Amygdala (tissue), 56 donors: ENCODE results near the gene ABCC1.

Experiments used
- DNase-seq, 56 donors: peaks; one replicate each; lab custom pipeline; 2025; lab: John Stamatoyannopoulos, UW

ABCC1 gene

DNA sequence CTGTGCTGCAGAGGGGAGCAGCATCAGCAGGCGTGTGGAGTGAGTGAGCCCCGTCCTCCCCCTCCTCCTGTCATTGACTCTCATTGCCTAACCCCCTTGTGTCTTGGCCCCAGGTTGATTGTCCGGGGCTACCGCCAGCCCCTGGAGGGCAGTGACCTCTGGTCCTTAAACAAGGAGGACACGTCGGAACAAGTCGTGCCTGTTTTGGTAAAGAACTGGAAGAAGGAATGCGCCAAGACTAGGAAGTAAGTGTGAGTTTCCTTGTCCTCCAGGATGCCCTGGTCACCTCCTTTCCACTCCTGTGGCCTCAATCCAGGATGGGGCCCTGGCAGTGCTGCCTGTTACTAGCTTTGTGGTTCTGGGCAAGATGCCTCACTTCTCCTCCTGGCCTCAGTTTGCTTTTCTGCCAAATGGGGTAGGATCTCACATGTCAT lies 87.0 kb downstream of the ABCC1 start:
- DNase-seq = peak in 20 of 56 donors; percentile 1 to 52 (median 14)

DNA sequence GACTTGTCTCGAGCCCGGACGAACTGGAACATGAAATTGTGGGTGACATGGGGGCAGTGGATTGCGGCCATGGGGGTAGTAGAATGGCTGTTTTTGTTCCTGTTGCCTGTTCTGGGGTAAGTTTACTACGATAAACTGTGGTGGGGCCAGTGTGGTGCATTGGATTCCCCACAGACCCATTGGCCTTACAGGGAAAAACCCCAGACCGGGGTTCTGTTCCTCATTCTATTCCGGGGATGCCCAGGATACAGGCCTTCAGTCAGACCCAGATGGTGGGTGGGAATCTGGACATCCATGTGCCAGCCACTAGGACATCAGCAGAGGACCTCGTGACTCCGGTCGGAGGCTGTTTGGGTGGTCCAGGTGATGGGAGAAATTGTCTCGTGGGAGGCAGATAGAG lies 88.1 kb downstream of the ABCC1 start:
- DNase-seq = no peak

DNA sequence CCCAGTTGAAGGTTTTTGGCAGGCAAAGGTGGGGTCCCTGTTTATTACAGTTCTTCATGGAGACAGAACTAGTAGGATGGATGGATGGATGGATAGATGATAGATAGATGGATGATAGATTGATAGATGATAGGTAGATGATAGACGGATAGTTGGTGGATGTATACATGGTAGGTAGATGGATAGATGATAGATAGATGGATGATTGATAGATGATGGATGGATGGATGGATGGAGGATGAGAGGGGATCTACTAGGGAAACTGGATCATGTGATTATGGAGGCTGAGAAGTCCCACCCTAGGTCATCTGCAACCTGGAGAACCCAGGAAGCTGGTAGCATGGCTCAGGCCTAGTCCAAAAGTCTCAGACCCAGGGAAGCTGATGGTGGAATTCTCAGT lies 88.6 kb downstream of the ABCC1 start:
- no peak for DNase-seq

DNA sequence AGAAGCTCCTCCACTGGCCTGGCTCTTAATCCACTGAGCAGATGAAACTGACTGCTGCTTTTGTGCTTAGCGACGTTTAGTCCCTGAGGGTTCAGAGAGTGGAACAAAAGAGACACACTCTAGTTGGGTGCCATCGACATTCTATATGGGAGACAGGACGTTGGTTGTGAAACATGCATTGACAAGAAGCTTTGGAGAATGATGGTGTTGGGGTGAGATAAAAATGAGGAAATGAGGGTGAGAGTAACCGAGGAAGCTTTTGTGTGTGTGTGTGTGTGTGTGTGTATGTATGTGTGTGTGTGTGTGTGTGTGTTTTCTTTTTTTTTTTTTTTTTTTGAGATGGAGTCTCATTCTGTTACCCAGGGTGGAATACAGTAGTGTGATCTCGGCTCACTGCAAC lies 89.5 kb downstream of the ABCC1 start:
- no peak for DNase-seq

DNA sequence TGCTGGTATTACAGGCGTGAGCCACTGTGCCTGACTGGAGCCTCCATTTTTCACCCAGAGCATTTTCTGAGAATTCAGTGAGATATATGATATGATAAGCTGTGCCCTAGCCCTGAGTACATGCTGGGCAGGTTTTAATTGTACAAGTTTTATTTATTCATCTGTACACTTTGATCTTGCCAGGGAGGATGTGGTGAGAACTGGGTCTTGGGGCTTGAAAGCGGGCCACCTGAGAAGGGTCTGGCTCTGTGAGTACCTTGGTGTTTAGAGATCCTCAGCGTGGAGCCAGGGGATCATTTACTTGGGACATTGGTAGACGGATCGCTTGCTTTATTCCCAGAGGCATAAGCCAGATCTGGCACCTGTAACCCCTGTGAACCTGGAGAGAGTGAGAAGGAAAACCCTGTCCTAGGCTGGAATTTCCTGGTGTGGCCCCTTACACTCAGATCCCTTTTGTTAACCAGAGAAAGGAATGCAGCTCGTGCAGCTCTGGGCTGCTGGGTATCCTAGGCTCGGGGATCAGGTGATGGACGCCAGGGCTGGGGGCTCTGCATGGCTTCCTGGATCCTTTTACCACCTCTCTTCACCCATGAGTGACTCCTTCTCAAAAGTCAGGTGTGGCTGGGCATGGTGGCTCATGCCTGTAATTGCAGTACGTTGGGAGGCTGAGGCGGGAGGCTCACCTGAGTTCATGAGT lies 91.9 kb downstream of the ABCC1 start:
- no peak for DNase-seq

DNA sequence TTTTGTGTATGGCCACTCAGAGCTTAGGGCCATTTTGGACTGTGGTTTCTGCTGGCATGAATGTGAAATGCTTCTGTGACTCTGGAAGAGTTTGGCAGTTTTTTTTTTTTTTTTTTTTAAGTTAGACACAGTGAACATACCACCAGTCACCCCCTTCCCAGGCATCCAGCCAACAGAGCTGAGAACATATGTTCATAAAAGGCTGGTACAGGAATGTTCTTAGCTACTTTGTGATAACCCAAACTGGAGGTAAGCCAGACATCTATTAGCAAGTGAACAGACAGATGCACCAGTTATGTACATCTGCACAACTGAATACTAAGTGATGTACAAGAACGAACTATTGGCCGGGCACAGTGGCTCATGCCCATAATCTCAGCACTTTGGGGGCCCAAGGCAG lies 92.7 kb downstream of the ABCC1 start:
- DNase-seq = peak in 21 of 56 donors; percentile 1 to 50 (median 12)

DNA sequence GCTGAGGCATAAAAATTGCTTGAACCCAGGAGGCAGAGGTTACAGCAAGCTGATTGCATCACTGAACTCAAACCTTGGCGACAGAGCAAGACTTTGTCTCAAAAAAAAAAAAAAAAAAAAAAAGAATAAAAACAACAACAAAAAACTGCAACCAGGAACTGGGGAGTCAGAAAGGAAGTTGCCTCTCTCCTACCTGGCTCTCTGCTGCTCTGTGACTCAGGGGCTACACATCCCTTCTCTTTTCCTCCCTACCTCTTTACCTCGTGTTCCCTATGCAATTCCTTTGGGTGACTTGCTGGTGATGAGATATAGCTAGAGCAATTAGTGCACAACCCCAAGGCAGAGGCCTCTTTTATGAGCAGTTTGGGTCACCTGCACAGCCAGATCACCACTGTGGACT lies 95.9 kb downstream of the ABCC1 start:
- DNase-seq = no peak

DNA sequence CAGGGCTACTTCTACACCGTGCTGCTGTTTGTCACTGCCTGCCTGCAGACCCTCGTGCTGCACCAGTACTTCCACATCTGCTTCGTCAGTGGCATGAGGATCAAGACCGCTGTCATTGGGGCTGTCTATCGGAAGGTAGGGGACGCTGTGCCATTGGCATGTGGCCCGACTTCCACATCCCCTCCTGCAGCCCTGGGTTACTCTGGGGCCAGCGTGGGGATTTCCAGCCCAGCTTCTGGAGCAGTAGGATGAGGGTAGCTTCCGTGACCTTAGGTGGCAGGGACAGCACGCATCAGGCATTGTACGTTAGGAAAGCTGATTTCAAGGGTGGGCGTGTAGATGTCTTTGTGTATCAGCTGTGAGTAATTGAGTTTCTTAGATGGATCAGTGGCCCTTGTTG lies 96.5 kb downstream of the ABCC1 start:
- no peak for DNase-seq

DNA sequence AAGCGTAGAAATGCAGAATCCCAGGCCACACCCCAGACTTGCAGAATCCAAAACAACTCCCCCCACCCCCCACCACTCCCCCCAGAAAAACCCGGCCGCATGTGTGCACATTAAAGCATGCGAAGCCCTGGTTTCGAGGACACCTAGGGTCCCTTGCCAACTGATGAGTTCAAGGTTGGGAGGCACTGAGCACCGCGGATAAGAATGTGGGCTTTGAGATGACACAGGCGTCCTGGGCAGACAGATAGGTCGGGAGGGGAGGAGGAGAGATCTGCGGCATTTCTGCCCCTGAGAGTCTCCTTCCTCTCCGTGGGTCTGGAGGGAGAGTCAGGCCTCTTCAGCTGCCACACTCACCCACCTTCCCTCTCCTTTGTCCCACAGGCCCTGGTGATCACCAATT lies 98.3 kb downstream of the ABCC1 start:
- no peak for DNase-seq

DNA sequence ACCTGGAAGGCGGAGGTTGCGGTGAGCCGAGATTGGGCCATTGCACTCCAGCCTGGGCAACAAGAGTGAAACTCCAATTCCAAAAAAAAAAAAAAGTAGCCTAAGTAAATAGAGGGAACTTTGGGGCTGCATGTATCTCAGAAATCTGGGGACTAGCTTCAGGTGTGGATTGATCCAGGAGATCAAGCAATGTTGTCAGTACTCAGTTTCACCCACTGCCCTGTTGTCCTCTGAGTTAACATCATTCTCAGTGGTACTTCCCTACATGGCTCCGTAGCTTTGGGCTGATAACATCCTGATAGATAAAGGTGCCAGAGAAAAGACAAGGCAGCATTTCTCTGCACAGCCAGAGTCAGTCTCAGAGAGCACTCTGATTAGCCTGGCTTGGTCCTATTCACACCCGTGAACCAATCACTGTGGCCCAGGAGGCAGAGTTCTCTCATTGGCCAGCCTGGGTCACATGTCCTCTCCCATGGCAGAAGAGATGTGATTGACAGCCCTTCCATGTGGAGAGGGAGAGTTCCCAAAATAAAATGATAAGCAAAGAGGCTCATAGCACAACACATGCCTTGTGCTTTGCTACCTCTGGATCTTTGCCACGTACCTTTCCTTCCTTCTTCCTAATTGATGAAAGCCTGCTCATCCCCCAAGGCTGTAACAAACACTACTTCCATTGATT lies 99.6 kb downstream of the ABCC1 start:
- no peak for DNase-seq

DNA sequence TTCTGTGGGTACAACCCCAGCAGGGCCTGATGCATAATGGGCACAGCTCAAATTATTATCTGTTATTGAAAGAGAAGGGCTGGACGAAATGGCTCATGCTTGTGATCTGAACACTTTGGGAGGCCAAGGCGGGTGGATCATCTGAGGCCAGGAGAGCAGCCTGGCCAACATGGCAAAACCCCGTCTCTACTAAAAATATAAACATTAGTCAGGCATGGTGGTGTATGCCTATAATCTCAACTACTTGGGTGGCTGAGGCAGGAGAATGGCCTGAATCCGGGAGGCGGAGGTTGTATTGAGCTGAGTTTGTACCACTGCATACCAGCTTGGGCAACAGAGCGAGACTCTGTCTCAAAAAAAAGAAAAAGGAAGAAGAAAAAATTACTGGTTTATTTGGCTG lies 100.7 kb downstream of the ABCC1 start:
- DNase-seq = no peak

DNA sequence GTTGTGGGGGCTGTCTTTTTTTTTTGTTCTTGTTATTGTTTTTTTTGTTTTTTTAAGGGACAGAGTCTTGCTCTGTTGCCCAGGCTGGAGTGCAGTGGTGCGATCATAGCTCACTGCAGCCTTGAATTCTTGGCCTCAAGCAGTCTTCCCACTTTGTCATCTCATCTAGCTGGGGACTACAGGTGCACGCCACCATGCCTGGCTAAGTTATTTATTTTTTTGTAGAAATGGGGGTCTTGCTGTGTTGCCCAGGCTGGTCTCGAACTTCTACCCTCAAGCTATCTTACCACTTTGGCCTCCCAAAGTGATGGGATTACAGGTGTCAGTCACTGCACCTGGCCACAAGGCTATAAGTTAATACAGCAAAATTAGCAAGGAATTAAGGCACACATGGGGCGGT lies 101.7 kb downstream of the ABCC1 start:
- DNase-seq = no peak

DNA sequence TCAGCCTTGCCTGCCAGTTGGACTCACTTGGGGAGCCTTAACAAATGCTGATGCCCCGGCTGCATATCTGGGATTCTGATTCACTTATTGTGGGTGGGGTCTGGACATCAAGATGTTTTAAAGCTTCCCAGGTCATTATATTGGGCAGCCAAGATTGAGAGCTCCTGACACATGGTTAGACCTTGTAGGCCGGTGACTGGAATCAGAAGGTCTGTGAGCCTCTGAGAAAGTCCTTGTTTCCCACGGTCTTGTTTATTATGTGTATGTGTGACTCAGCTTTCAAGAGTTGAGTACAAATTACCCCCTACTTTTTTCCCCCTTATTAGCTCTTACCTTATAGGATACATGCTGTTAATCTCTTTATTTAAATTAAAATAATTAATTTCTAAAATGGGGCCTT lies 103.5 kb downstream of the ABCC1 start:
- no peak for DNase-seq

DNA sequence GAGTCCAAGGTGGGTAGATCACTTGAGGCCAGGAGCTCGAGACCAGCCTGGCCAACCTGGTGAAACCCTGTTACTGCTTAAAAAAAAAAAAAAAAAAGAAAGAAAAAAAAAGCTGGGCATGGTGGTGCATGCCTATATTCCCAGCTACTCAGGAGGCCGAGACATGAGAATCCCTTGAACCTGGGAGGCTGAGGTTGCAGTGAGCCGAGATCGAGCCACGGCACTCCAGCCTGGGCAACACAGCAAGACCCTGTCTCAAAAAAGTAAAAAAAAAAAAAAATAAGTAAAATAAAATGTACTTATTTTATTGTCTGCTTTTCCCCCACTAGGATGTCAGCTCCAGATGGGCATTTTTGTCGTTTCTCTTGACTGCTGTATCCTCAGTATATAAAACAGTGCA lies 107.7 kb downstream of the ABCC1 start:
- no peak for DNase-seq

DNA sequence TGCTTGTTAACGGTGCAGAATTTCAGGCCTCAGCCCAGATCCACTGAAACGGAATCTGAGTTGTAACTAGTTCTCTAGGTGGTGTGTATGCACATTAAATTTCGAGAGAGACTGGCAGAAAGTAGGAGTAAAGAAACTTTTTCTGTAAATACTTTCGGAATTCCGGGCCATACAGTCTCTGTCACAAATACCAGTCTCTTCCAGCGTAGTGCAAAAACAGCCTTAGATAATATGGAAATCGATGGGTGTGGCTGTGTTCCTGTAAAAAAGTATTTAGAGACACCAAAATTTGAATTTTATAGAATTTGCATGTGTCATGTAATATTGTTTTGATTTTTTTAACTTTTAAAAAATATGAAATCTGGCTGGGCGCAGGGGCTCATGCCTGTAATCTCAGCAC lies 109.7 kb downstream of the ABCC1 start:
- no peak for DNase-seq

DNA sequence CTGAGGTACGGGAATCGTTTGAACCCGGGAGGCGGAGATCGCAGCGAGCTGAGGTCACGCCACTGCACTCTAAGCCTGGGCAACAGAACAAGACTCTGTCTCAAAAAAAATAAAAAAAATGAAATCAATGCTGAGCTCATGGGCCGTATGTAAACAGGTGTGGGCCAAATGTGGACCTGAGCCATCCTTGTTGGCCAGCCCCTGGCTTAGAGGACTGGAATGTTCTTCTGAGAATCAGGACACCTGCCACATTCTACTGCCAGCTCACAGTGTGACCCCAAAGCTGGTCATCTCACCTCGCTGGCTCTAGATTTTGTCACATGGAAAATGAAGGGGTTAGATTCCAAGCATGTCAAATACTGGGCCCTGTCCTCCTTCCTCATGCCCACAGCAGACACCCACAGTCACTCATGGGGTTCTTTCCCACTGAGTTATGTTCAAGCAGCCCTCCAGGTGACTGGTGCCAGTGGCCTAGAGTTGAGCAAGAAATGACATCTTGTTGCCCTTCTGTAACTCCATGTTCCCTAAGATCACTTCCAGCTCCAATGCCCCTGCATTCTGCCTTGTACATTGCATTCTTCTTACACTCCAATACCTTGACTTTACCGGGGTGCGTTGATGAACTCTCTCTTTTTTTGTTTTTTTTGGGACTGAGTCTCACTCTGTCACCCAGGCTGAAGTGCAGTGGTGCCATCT lies 110.6 kb downstream of the ABCC1 start:
- no peak for DNase-seq

DNA sequence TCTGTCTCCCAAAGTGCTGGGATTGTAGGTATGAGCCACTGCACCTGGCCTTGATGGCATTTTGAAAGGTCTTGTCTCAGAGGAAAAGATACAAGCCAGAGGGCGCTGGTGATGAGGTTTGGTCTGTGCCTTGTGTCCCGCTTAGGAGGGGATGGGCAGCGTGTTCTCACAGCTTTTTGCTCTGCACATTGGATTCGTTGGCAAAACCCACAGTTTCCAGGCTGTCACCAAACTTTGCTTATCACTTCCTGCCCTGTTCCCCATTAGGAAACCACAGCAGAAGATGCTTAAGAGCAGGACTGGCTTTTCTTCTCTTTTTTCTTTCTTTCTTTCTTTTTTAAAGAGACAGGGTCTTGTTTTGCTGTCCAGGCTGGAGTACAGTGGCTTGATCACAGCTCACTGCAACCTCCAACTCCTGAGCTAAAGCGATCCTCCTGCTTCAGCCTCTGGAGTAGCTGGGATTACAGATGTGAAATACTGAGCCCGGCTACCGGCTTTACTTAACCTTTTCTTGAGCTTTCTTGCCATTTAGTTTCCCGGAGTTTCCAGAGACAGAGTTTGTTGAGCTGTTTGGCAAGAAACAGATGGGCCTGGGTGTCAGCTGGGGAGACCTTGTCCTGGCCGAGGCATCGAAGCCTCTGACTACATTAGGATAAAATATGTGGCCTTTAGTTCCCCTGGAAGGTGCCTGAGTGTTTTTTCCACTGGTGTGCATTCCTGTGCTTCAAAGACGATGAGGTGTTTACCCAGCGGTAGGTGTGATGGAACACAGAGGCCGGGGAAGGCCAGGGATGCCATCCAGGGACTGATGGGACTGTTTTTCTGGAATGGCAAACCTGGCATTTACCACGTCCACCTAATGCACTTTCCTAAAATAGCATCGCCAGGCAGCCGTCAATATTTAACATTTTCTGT lies 112.9 kb downstream of the ABCC1 start:
- DNase-seq = no peak

DNA sequence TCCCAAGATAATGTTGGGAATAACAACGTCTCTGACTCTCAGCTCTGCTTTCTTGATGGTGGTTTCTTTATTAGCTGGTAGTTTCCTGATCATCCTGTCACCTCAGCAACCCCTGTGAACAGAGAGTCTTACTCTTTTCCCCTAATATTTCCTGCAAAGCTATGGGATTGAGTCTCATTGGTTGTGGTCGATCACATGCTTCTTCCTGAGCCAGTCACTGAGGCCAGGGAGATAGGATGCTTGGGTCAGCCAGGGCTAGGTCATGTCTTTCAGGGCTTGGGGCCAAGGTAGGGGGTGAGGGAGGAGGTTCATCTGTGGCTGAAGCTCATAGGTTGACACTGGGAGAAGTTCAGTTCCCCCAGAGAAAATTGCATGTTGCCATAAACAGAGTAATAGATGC lies 114.3 kb downstream of the ABCC1 start:
- no peak for DNase-seq

DNA sequence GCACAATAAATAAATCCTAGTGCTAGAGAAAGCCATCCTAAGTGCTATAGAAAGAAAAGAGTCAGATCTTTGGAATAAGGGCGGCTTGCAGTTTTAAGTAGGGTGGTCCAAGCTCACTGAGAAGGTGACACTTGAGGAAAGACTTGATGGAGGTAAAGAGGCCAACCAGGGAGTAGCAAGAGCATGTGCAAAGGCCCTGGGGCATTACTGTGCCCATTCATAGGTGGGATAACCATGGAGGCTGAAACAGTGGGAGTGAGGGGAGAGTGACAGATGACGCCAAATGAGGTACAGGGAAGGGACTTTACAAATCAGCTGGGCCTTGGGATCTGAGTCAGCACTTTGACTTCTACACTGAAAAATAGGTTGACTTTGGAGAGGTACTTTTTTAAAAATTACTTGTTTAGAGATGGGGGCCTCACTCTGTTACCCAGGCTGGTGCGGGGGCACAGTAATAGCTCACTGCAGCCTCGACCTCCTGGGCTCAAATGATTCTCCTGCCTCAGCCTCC lies 115.5 kb downstream of the ABCC1 start:
- DNase-seq = no peak

DNA sequence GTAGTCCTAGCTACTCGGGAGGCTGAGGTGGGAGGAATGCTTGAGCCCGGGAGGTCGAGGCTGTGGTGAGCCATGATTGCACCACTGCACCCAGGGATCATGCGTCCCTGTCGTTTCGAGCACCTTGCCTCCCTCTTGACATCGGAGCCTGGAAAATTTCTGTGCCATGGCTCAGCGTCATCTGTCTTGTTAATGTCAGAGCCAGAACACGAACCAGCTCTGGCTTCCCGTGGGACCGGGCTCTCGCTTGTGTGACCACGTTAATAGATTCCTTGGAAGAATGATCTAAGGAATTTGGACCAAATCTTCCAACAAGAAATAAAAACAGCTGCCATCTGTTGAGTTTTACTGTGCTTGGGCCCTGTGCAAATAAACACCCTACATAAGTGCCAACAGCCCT lies 117.7 kb downstream of the ABCC1 start:
- DNase-seq = no peak
